ENCODE results near the gene GCN1. TPM values are rescaled to one million over a fixed set of nuclear protein-coding genes. Genes with fewer than 3 reads are reported as not detected.

GCN1 gene
- total and polyA plus RNA-seq, 2 donors (not counting 1 experiment from before 2014, with no cell fraction given) = 30.8 to 93.1 TPM

- Histone ChIP-seq H3K4me2 (ENCODE audit: extremely low read depth, insufficient read depth, low read length) (no peak overlapping the region), H3K27me3 (ENCODE audit: control insufficient read depth, insufficient read depth, low read length) (peaks cover 4% of the 10 kb centered on the region), H3K27ac (ENCODE audit: insufficient read depth, low read length) (no peak overlapping the region), H3K9me3 (ENCODE audit: control insufficient read depth, insufficient read depth, low read depth, low read length) (no peaks in the 10 kb centered on the region), H3K4me3 (replicated peaks in 1 of 4; ENCODE audit: control extremely low read depth in 1 of 4, insufficient read depth in 1 of 4, low read depth in 3 of 4, low read length in 4 of 4) (no peak overlapping the region), H3K36me3 (ENCODE audit: control insufficient read depth, insufficient read depth, low read length) (no peaks in the 10 kb centered on the region), H3K9ac (ENCODE audit: insufficient read depth, low read length) (no peak overlapping the region), H3K4me1 (ENCODE audit: control insufficient read depth, extremely low read depth, insufficient read depth, low read length) (no peaks in the 10 kb centered on the region), H4K20me1 (ENCODE audit: control insufficient read depth, extremely low read depth, insufficient read depth, low read length) (no peaks in the 10 kb centered on the region), H2AFZ (ENCODE audit: low read length) (no peak overlapping the region), H3K79me2 (ENCODE audit: control insufficient read depth, insufficient read depth, low read length) (no peaks in the 10 kb centered on the region)
- TF ChIP-seq CTCF (conservative IDR thresholded peaks at IDR 0.05 in 1 of 2, IDR thresholded peaks at IDR 0.05 in 1 of 2; ENCODE audit: low read depth in 1 of 2, low read length in 2 of 2) = no peak
- TF ChIP-seq EZH2 (IDR thresholded peaks at IDR 0.05; ENCODE audit: low read length, missing control alignments) = no peak
- no peak for DNase-seq (ENCODE audit: low read depth in 2 of 2)
These were observed 117.3 kb downstream of the GCN1 start for GRCh38 chr12:120077260-120077659.

Other genes starting within 250 kb of the GCN1 start
- gene BICDL1, start 205.5 kb downstream of the GCN1 start, total RNA-seq = under 0.01 TPM in 1 of 2 replicates, not detected in the other
- not detected in 2 replicates for gene BICDL1, start 205.5 kb downstream of the GCN1 start, polyA plus RNA-seq
- gene RAB35, start 78.0 kb downstream of the GCN1 start, total RNA-seq = 23.4 and 29.7 TPM in 2 replicates
- gene RAB35, start 78.0 kb downstream of the GCN1 start, polyA plus RNA-seq = 51.4 and 70.9 TPM in 2 replicates
- 3,063 and 3,837 TPM in 2 replicates for gene RPLP0, start 6.4 kb upstream of the GCN1 start, total RNA-seq
- 5,137 and 6,435 TPM in 2 replicates for gene RPLP0, start 6.4 kb upstream of the GCN1 start, polyA plus RNA-seq
- gene PXN, start 71.0 kb upstream of the GCN1 start, total RNA-seq = 9.2 and 21.5 TPM in 2 replicates
- 31.4 and 59.3 TPM in 2 replicates for gene PXN, start 71.0 kb upstream of the GCN1 start, polyA plus RNA-seq
- under 0.01 TPM in 2 replicates for gene RNU4-2, start 97.2 kb upstream of the GCN1 start, total RNA-seq
- under 0.01 TPM in 1 of 2 replicates, not detected in the other for gene RNU4-2, start 97.2 kb upstream of the GCN1 start, polyA plus RNA-seq
- gene RNU4-1, start 98.5 kb upstream of the GCN1 start, total RNA-seq = under 0.01 TPM in 2 replicates
- gene RNU4-1, start 98.5 kb upstream of the GCN1 start, polyA plus RNA-seq = not detected in 2 replicates
- gene SIRT4, start 107.6 kb upstream of the GCN1 start, total RNA-seq = 2.3 and 2.5 TPM in 2 replicates
- 0.53 and 1.2 TPM in 2 replicates for gene SIRT4, start 107.6 kb upstream of the GCN1 start, polyA plus RNA-seq
- 0.51 TPM in 1 of 2 replicates, not detected in the other for gene PLA2G1B, start 133.1 kb upstream of the GCN1 start, total RNA-seq
- gene PLA2G1B, start 133.1 kb upstream of the GCN1 start, polyA plus RNA-seq = 0.20 TPM in 1 of 2 replicates, not detected in the other
- under 0.01 TPM in 1 of 2 replicates, not detected in the other for gene MSI1, start 174.4 kb upstream of the GCN1 start, total RNA-seq
- not detected in 2 replicates for gene MSI1, start 174.4 kb upstream of the GCN1 start, polyA plus RNA-seq
- gene COX6A1, start 243.4 kb upstream of the GCN1 start, total RNA-seq = 455 and 512 TPM in 2 replicates
- gene COX6A1, start 243.4 kb upstream of the GCN1 start, polyA plus RNA-seq = 312 and 427 TPM in 2 replicates